Measurements from ENCODE around the gene PPME1.

Gene PPME1

GRCh38 chr11:74144592-74144991, 26.5 kb upstream of the PPME1 start:
- Histone ChIP-seq H2AK5ac (ENCODE audit: low read length) (no peak overlapping the region), H2BK15ac (replicated peaks; ENCODE audit: low read depth) (no peak overlapping the region), H4K5ac (ENCODE audit: low read length) (no peak overlapping the region), H3K36me3 (ENCODE audit: control insufficient read depth, insufficient read depth, low read length) (no peaks in the 10 kb centered on the region), H3K4me2 (ENCODE audit: low read length) (no peak overlapping the region), H3K27ac (ENCODE audit: low read depth, low read length) (no peak overlapping the region), H3K18ac (ENCODE audit: low read length) (no peak overlapping the region), H3K4ac (ENCODE audit: low read depth, low read length) (no peak overlapping the region), H3K79me1 (ENCODE audit: low read length) (no peaks in the 10 kb centered on the region), H3K4me3 (ENCODE audit: low read length) (no peak overlapping the region), H3K27me3 (ENCODE audit: insufficient read depth, low read length, poor library complexity) (no peaks in the 10 kb centered on the region), H3K56ac (ENCODE audit: low read length) (no peak overlapping the region), H3K79me2 (ENCODE audit: control insufficient read depth, insufficient read depth, low read length) (no peaks in the 10 kb centered on the region), H3K9ac (ENCODE audit: low read length) (no peak overlapping the region), H3K23ac (ENCODE audit: low read length) (no peak overlapping the region), H2BK5ac (ENCODE audit: low read length) (no peak overlapping the region), H3K4me1 (ENCODE audit: control insufficient read depth, low read depth, low read length) (no peaks in the 10 kb centered on the region), H2BK120ac (ENCODE audit: low read depth, low read length) (no peak overlapping the region), H4K8ac (ENCODE audit: low read depth, low read length) (no peak overlapping the region)
- no CpG with 5 or more reads among the region's 4 CpGs for WGBS (ENCODE audit: extremely low coverage, insufficient coverage, low lambda C conversion rate)
- no peak for DNase-seq

- Histone ChIP-seq H3K56ac (ENCODE audit: low read length) (no peak overlapping the region), H2BK120ac (ENCODE audit: low read depth, low read length) (no peak overlapping the region), H3K23ac (ENCODE audit: low read length) (no peak overlapping the region), H3K4me1 (ENCODE audit: control insufficient read depth, low read depth, low read length) (no peaks in the 10 kb centered on the region), H3K4me3 (ENCODE audit: low read length) (no peak overlapping the region), H3K27ac (ENCODE audit: low read depth, low read length) (no peak overlapping the region), H4K8ac (ENCODE audit: low read depth, low read length) (no peak overlapping the region), H4K5ac (ENCODE audit: low read length) (no peak overlapping the region), H3K4ac (ENCODE audit: low read depth, low read length) (no peak overlapping the region), H3K9ac (ENCODE audit: low read length) (no peak overlapping the region), H3K18ac (ENCODE audit: low read length) (no peak overlapping the region), H3K79me2 (ENCODE audit: control insufficient read depth, insufficient read depth, low read length) (no peaks in the 10 kb centered on the region), H3K79me1 (ENCODE audit: low read length) (no peaks in the 10 kb centered on the region), H2BK5ac (ENCODE audit: low read length) (no peak overlapping the region), H3K4me2 (ENCODE audit: low read length) (no peak overlapping the region), H3K27me3 (ENCODE audit: insufficient read depth, low read length, poor library complexity) (no peaks in the 10 kb centered on the region), H2BK15ac (replicated peaks; ENCODE audit: low read depth) (no peak overlapping the region), H3K36me3 (ENCODE audit: control insufficient read depth, insufficient read depth, low read length) (no peaks in the 10 kb centered on the region), H2AK5ac (ENCODE audit: low read length) (no peak overlapping the region)
- DNase-seq = no peak
- no CpG with 5 or more reads among the region's 5 CpGs for WGBS (ENCODE audit: extremely low coverage, insufficient coverage, low lambda C conversion rate)
These were observed 23.7 kb upstream of the PPME1 start for GRCh38 chr11:74147199-74147929.

GRCh38 chr11:74153224-74153623, 17.9 kb upstream of the PPME1 start:
- H3K56ac ChIP-seq (ENCODE audit: low read length) = no peak overlapping the region
- no peak overlapping the region for H2BK120ac ChIP-seq (ENCODE audit: low read depth, low read length)
- H3K79me1 ChIP-seq (ENCODE audit: low read length) = no peaks in the 10 kb centered on the region
- H3K9ac ChIP-seq (ENCODE audit: low read length) = no peak overlapping the region
- H4K5ac ChIP-seq (ENCODE audit: low read length) = no peak overlapping the region
- H3K4me3 ChIP-seq (ENCODE audit: low read length) = no peak overlapping the region
- no peak overlapping the region for H2BK15ac ChIP-seq (replicated peaks; ENCODE audit: low read depth)
- no peak overlapping the region for H3K27ac ChIP-seq (ENCODE audit: low read depth, low read length)
- no peak overlapping the region for H2AK5ac ChIP-seq (ENCODE audit: low read length)
- no peak overlapping the region for H2BK5ac ChIP-seq (ENCODE audit: low read length)
- H3K79me2 ChIP-seq (ENCODE audit: control insufficient read depth, insufficient read depth, low read length) = no peaks in the 10 kb centered on the region
- no peaks in the 10 kb centered on the region for H3K4me1 ChIP-seq (ENCODE audit: control insufficient read depth, low read depth, low read length)
- H3K4me2 ChIP-seq (ENCODE audit: low read length) = no peak overlapping the region
- no peaks in the 10 kb centered on the region for H3K27me3 ChIP-seq (ENCODE audit: insufficient read depth, low read length, poor library complexity)
- no peak overlapping the region for H3K4ac ChIP-seq (ENCODE audit: low read depth, low read length)
- no peak for DNase-seq
- no peak overlapping the region for H4K8ac ChIP-seq (ENCODE audit: low read depth, low read length)
- no peaks in the 10 kb centered on the region for H3K36me3 ChIP-seq (ENCODE audit: control insufficient read depth, insufficient read depth, low read length)
- H3K23ac ChIP-seq (ENCODE audit: low read length) = no peak overlapping the region
- H3K18ac ChIP-seq (ENCODE audit: low read length) = no peak overlapping the region

GRCh38 chr11:74154620-74155281, 16.3 kb upstream of the PPME1 start:
- H2AK5ac ChIP-seq (ENCODE audit: low read length) = no peak overlapping the region
- no peak for DNase-seq
- H3K9ac ChIP-seq (ENCODE audit: low read length) = no peak overlapping the region
- H3K36me3 ChIP-seq (ENCODE audit: control insufficient read depth, insufficient read depth, low read length) = no peaks in the 10 kb centered on the region
- no peak overlapping the region for H3K23ac ChIP-seq (ENCODE audit: low read length)
- no peak overlapping the region for H2BK120ac ChIP-seq (ENCODE audit: low read depth, low read length)
- no peak overlapping the region for H3K18ac ChIP-seq (ENCODE audit: low read length)
- no peak overlapping the region for H4K5ac ChIP-seq (ENCODE audit: low read length)
- no peak overlapping the region for H3K27ac ChIP-seq (ENCODE audit: low read depth, low read length)
- no peak overlapping the region for H4K8ac ChIP-seq (ENCODE audit: low read depth, low read length)
- no peak overlapping the region for H3K4me3 ChIP-seq (ENCODE audit: low read length)
- no peaks in the 10 kb centered on the region for H3K4me1 ChIP-seq (ENCODE audit: control insufficient read depth, low read depth, low read length)
- H2BK5ac ChIP-seq (ENCODE audit: low read length) = no peak overlapping the region
- no peak overlapping the region for H3K4me2 ChIP-seq (ENCODE audit: low read length)
- H3K4ac ChIP-seq (ENCODE audit: low read depth, low read length) = no peak overlapping the region
- WGBS (ENCODE audit: extremely low coverage, insufficient coverage, low lambda C conversion rate) = no CpG with 5 or more reads among the region's 1 CpG
- H3K27me3 ChIP-seq (ENCODE audit: insufficient read depth, low read length, poor library complexity) = no peaks in the 10 kb centered on the region
- no peak overlapping the region for H3K56ac ChIP-seq (ENCODE audit: low read length)
- no peaks in the 10 kb centered on the region for H3K79me2 ChIP-seq (ENCODE audit: control insufficient read depth, insufficient read depth, low read length)
- H3K79me1 ChIP-seq (ENCODE audit: low read length) = no peaks in the 10 kb centered on the region
- no peak overlapping the region for H2BK15ac ChIP-seq (replicated peaks; ENCODE audit: low read depth)

- H3K27ac ChIP-seq (ENCODE audit: low read depth, low read length) = no peak overlapping the region
- no peaks in the 10 kb centered on the region for H3K4me1 ChIP-seq (ENCODE audit: control insufficient read depth, low read depth, low read length)
- no peak overlapping the region for H2BK5ac ChIP-seq (ENCODE audit: low read length)
- H2AK5ac ChIP-seq (ENCODE audit: low read length) = no peak overlapping the region
- H3K4me3 ChIP-seq (ENCODE audit: low read length) = no peak overlapping the region
- no peak overlapping the region for H4K5ac ChIP-seq (ENCODE audit: low read length)
- no peaks in the 10 kb centered on the region for H3K27me3 ChIP-seq (ENCODE audit: insufficient read depth, low read length, poor library complexity)
- H3K79me2 ChIP-seq (ENCODE audit: control insufficient read depth, insufficient read depth, low read length) = no peaks in the 10 kb centered on the region
- H3K4me2 ChIP-seq (ENCODE audit: low read length) = no peak overlapping the region
- no peak overlapping the region for H3K56ac ChIP-seq (ENCODE audit: low read length)
- H2BK15ac ChIP-seq (replicated peaks; ENCODE audit: low read depth) = no peak overlapping the region
- no CpG with 5 or more reads among the region's 1 CpG for WGBS (ENCODE audit: extremely low coverage, insufficient coverage, low lambda C conversion rate)
- no peak overlapping the region for H3K23ac ChIP-seq (ENCODE audit: low read length)
- no peak overlapping the region for H3K4ac ChIP-seq (ENCODE audit: low read depth, low read length)
- no peak overlapping the region for H3K9ac ChIP-seq (ENCODE audit: low read length)
- H2BK120ac ChIP-seq (ENCODE audit: low read depth, low read length) = no peak overlapping the region
- no peak overlapping the region for H4K8ac ChIP-seq (ENCODE audit: low read depth, low read length)
- no peak for DNase-seq
- H3K18ac ChIP-seq (ENCODE audit: low read length) = no peak overlapping the region
- no peaks in the 10 kb centered on the region for H3K79me1 ChIP-seq (ENCODE audit: low read length)
- H3K36me3 ChIP-seq (ENCODE audit: control insufficient read depth, insufficient read depth, low read length) = no peaks in the 10 kb centered on the region
These were observed 13.9 kb upstream of the PPME1 start for GRCh38 chr11:74157169-74157568.

- H3K27me3 ChIP-seq (ENCODE audit: insufficient read depth, low read length, poor library complexity) = no peaks in the 10 kb centered on the region
- no peaks in the 10 kb centered on the region for H3K79me1 ChIP-seq (ENCODE audit: low read length)
- H3K56ac ChIP-seq (ENCODE audit: low read length) = no peak overlapping the region
- no peak overlapping the region for H3K4ac ChIP-seq (ENCODE audit: low read depth, low read length)
- no peak overlapping the region for H2BK15ac ChIP-seq (replicated peaks; ENCODE audit: low read depth)
- H3K4me3 ChIP-seq (ENCODE audit: low read length) = no peak overlapping the region
- DNase-seq = no peak
- H3K27ac ChIP-seq (ENCODE audit: low read depth, low read length) = no peak overlapping the region
- H3K23ac ChIP-seq (ENCODE audit: low read length) = no peak overlapping the region
- H2AK5ac ChIP-seq (ENCODE audit: low read length) = no peak overlapping the region
- no peak overlapping the region for H3K9ac ChIP-seq (ENCODE audit: low read length)
- H3K79me2 ChIP-seq (ENCODE audit: control insufficient read depth, insufficient read depth, low read length) = no peaks in the 10 kb centered on the region
- H3K4me2 ChIP-seq (ENCODE audit: low read length) = no peak overlapping the region
- H3K4me1 ChIP-seq (ENCODE audit: control insufficient read depth, low read depth, low read length) = no peaks in the 10 kb centered on the region
- no peak overlapping the region for H3K18ac ChIP-seq (ENCODE audit: low read length)
- H4K8ac ChIP-seq (ENCODE audit: low read depth, low read length) = no peak overlapping the region
- H4K5ac ChIP-seq (ENCODE audit: low read length) = no peak overlapping the region
- H2BK5ac ChIP-seq (ENCODE audit: low read length) = no peak overlapping the region
- H3K36me3 ChIP-seq (ENCODE audit: control insufficient read depth, insufficient read depth, low read length) = no peaks in the 10 kb centered on the region
- no peak overlapping the region for H2BK120ac ChIP-seq (ENCODE audit: low read depth, low read length)
These were observed 11.4 kb upstream of the PPME1 start for GRCh38 chr11:74159642-74160041.
